NCI-H146 (cell line): ENCODE data around the gene DZIP3.
A peak's percentile ranks its signal among the peaks of the same experiment; 100 is the strongest.

ENCODE experiments used
- DNase-seq: peaks from one replicate; lab custom pipeline; 2025; lab: John Stamatoyannopoulos, UW

DZIP3 gene

GRCh38 chr3:108589081-108589997 lies at the start of gene DZIP3, which contains the start of gene CIP2A:
TSS of gene DZIP3 (plus strand) at chr3:108589722. CDS start at chr3:108605407, 15,685 bp downstream.
TSS of gene CIP2A (minus strand) at chr3:108589438. CDS start at chr3:108589375, 63 bp downstream.
- peak; percentile 99 for DNase-seq

DNA sequence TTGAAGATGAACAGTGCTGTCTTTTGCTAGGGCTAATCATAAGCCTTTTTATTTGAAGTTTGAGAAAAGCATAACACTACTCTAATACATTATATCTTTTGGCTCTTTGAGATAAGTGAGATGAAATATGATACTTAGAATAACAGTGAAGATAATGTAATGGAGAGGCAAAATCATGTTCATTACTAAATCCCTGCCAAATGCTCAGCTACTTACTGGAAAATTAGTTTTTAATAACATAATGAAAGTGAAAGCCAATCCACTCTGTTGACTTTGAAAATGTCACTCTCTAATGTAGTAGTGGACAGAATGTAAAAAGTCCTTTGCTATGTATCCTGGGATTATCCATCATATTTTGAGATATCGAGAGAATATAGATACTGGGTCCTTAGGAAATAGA lies 43.3 kb upstream of the DZIP3 start:
- DNase-seq = no peak

- no peak for DNase-seq
Measured at GRCh38 chr3:108546692-108547091, 42.8 kb upstream of the DZIP3 start.

GRCh38 chr3:108548304-108548703 lies 41.2 kb upstream of the DZIP3 start:
- DNase-seq = no peak

DNA sequence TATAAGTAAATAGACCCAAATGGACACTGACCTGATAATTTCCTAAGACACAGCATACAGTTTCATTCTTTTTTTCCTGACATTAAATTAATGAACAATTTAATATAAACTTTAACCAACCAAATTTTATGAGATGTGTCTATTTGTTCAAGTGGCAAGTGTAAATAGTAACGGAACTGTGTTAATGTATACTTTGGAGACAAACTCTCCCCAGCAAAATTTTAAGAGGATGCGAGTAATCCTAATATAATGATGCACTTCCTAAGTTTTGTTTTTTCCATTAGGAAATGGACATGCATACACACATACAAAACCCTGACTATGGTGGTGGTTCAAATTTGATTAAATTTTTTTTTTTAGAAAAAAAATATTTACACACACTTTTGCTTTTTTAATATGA lies 40.6 kb upstream of the DZIP3 start:
- DNase-seq = no peak

DNA sequence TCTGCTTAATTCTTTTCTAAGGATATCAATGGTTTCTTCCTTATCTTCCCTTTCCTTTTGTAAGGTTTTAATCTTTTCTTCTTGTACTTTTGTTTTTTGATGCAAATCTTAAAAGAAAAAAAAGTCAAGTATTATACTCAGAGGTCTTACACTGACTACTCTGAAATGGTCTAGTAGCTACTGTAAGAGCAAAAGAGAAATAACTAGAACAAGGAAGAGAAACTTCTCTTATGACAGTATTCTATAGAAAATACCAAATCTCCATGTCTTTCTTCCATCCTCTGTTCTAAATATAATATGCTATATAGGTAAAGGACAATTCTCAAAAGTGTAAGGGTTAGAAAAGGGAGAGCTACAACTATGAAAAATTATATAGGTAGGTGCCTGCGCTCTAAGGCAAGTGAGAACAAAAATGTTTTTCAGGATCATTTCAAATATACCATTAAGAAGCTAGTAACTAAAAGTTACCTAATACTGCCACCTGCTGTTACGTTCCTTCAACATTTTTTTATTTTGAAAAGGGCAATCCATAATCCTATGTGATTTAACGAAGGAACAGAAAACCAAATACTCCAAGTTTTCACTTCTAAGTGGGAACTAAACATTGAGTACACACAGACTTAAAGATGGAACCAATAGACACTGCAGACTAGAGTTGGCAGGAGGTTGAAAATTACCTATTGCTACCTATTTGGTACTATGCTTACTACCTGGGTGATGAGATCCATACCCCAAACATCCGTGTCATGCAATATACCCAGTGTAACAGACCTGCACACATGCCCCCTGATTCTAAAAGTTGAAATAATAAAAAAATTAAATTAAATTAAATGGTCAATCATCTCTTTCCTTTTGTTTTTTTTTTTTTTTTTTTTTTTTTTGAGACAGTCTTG lies 37.0 kb upstream of the DZIP3 start:
- peak; percentile 53 for DNase-seq

DNA sequence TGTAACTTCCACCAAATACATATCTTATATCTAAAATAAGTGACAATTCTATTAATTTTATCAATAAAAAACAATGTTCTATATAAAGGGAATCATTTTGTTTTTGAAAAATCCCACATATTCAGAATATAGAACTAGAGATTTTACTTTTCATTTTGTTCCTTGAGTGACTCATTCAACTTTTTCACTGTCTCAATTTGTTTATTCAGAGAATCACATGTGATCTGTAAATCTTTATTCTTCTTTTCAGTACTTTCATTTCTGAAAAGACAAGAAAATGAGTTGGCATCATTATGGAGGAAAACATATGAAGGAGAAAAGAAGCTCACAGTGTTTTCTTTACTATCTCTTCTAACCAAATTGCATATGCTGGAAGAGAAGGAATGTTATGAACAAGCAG lies 35.3 kb upstream of the DZIP3 start:
- DNase-seq = no peak

DNA sequence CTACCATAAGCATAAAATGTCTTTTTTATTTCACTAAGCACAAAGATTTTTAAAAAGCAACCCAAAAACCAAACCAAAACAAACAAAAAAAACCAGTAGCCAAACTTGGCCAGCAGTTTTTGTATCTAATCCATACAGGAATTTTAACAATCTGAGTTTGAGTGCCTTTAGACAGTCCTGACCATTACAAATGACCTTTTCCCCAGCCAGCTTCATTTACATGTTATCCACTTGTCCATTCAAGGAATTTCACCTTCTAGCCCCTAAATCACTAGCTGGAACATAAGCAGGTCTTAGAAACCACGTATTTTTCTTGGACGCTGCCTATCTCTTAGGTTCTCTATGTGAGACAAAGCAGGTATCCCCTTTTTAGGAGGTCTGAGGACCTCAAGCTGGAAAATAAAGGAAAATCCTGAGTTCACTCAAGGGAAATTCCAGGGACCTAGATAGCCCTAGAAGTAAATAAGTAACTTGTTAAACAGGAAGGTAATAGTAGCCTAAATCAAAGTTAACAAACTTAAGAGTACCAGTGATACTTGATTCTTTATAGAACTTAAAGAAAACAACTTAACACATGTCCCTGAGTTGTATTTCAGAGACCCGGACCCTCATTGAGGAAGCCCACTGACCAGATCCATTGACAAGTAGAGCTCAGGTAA lies 34.5 kb upstream of the DZIP3 start:
- DNase-seq = no peak

GRCh38 chr3:108555966-108556581 lies 33.4 kb upstream of the DZIP3 start:
- no peak for DNase-seq

GRCh38 chr3:108562565-108562964 lies 27.0 kb upstream of the DZIP3 start:
- DNase-seq = no peak

- no peak for DNase-seq
Measured at GRCh38 chr3:108564564-108564963, 25.0 kb upstream of the DZIP3 start.

DNA sequence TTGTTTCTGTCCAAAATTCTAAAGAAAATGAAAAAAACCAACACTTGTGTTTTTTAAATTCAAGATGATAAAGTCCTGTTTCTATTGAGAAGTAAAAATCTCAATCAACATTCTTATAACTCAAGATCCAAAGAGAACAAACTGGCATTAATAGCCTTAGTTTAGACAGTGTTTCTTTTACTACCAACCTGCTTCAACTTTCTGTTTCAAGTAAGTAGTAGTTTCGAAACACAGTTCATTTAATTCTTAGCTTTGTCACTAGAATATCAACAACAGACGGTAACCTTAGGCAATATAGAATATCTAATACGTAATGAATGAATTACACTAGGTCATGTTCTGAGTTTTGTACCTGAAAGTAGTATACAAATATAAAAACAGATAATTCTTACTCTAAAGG lies 24.0 kb upstream of the DZIP3 start:
- DNase-seq = no peak

GRCh38 chr3:108566599-108566998 lies 22.9 kb upstream of the DZIP3 start:
- DNase-seq = no peak

- DNase-seq = no peak
Measured at GRCh38 chr3:108569336-108569735, 20.2 kb upstream of the DZIP3 start.

GRCh38 chr3:108578064-108578463 lies 11.5 kb upstream of the DZIP3 start:
- DNase-seq = no peak

- DNase-seq = no peak
Measured at GRCh38 chr3:108588601-108589000, 921 bp upstream of the DZIP3 start.

DNA sequence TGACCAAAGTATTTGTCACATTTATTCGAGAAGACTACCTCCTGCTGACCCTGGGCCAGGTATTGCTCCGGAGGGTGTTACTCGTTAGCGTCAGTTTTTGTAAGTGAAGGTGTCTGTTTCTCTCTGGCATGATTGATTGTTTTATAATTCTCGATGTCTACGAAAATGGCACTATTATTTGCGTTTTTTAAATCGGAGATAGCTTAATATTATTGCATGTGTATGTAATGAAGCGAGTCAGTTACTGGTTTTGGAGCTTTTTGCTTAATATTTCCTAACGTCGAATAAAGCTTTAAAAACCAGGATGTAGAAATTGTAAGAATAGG lies 439 bp downstream of the DZIP3 start:
- no peak for DNase-seq

- peak; percentile 57 for DNase-seq
Measured at GRCh38 chr3:108590460-108590859, 938 bp downstream of the DZIP3 start.

GRCh38 chr3:108595321-108595720 lies 5.8 kb downstream of the DZIP3 start:
- no peak for DNase-seq

DNA sequence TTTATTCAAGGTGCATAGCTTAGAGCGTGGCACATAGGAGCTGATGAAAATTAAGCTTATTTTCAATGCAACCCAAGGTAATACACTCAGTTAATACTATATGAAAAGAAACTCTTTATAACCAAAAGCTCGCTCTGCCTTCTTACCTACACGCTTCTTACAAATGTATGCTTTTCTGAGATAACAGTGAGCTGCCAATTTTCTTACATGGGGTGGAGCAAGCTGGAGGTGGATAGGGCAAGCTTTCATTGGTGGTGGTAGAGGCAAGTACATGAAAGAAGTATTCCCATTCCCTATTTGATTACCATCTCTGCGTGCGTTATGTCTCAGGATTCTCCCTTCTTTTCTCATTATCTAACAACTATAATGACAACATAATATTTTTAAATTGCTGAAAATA lies 8.9 kb downstream of the DZIP3 start:
- no peak for DNase-seq

DNA sequence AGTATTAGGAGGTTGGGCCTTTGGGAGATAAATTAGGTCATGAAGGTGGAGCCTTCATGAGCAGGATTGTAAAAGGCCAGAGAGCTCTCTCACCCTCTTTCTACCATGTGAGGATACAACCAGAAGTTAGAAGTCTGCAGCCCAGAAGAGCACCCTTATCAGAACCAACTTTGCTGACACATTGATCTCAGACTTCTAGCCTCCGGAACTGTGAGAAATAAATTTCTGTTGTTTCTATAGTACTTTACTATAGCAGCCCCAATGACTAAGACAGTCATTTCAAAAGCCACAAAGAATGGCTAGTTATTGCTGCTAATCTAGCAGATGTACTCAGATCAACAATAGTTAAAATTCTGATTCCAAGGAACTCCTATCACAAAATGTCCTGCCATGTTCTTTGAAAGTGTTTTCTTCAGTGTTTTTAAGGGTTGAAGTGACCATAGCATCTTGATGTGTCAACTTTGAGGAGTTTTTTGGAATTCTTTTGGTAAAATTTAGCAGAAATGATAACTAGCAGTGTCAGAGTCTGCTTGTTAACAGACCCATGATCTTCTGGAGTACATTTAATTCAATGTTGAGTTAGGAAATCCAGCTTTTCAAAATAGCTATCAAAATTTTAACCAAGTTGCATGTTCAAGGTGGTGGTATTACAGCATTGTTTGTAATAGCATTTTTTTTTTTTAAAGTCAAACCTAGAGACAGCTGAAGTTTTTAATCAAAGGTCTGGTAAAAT lies 10.3 kb downstream of the DZIP3 start:
- DNase-seq = no peak
